Upper lobe of left lung (tissue), 6 donors: ENCODE data around the gene HIF1A. TPM values are rescaled to one million over a fixed set of nuclear protein-coding genes. Genes with fewer than 3 reads are reported as not detected.

Source experiments
- ATAC-seq, 2 donors: fragments of 200-7000 bp; cut with Tn5 transposase; one replicate each; pipeline ENCODE4 v1.9.1; 2022; ENCODE audit warnings: mild to moderate bottlenecking in 2 of 2, moderate library complexity in 2 of 2; ENCODE audit not compliant: low FRiP score in 2 of 2
- DNase-seq, 2 donors: peaks; one replicate each; pipeline ENCODE4 v3.0.0-alpha.2; 2019 to 2020
- H3K27ac ChIP-seq, 4 donors: fragments of 200-600 bp; sonication (generic); one replicate each; pipeline ENCODE4 v1.5.1; 2016 to 2019
- H3K27me3 ChIP-seq, 4 donors: fragments of 200-600 bp; sonication (generic); one replicate each; pipeline ENCODE4 v1.5.1; 2017 to 2019
- H3K36me3 ChIP-seq, 4 donors: fragments of 200-600 bp; sonication (generic); one replicate each; pipeline ENCODE4 v1.5.1; 2016 to 2019
- H3K4me1 ChIP-seq, 4 donors: fragments of 200-600 bp; sonication (generic); one replicate each; pipeline ENCODE4 v1.5.1; 2018 to 2019
- H3K4me3 ChIP-seq, 4 donors: fragments of 200-600 bp; sonication (generic); one replicate each; pipeline ENCODE4 v1.5.1; 2017 to 2019; ENCODE audit warnings: mild to moderate bottlenecking in 2 of 4, moderate library complexity in 1 of 4
- H3K9me3 ChIP-seq, 4 donors: fragments of 200-600 bp; sonication (generic); one replicate each; pipeline ENCODE4 v1.5.1; 2018 to 2019
- EP300 ChIP-seq, 4 donors: sonication (generic); formaldehyde crosslinking; IDR thresholded peaks; one replicate each; pipeline ENCODE4 v1.5.1; 2017; ENCODE audit warnings: antibody characterized with exemption in 4 of 4, control low read depth in 2 of 4
- POLR2A ChIP-seq, 4 donors: fragments of 450-650 bp; IDR thresholded peaks; one replicate each; pipeline ENCODE4 v1.5.1; 2016 to 2017; ENCODE audit warnings: antibody characterized with exemption in 4 of 4, mild to moderate bottlenecking in 2 of 4
- POLR2AphosphoS5 ChIP-seq, 2 donors: sonication (generic); formaldehyde crosslinking; IDR thresholded peaks; one replicate each; pipeline ENCODE4 v1.5.1; 2017; ENCODE audit warnings: antibody characterized with exemption in 2 of 2
- WGBS, 2 donors: methylation state at CpG; one replicate each; pipeline ENCODE4 v1.1.5; 2017 to 2018; 5-methylcytosine and 5-hydroxymethylcytosine counted together
- total RNA-seq, 6 donors: library from RNA; depleted of rRNA in 4 of 6; stranded (reverse); fragments of >200 nt in 4 of 6; gene quantifications; one replicate each; pipeline versions ENCODE4 v1.1.0 to v1.2.1, GENCODE V29; 2016 to 2021
- TF ChIP-seq, protein P1 (sequence below), 6 experiments: fragments of 450-650 bp in 4 of 6; fragments of 200-600 bp in 2 of 6; sonication (generic) in 2 of 6; IDR thresholded peaks; one replicate each; pipeline ENCODE4 v1.5.1; 2016 to 2019; ENCODE audit warnings: antibody characterized with exemption in 6 of 6
- donor health status: DM: no; HTN: no; CAD: no; lungs with moderate emphysema.
- donor health status: DM: no; HTN: yes; CAD: no; lungs with severe emphysema.

The HIF1A gene
- total RNA-seq, 6 donors from 2014 or later: 72.1 to 131 (median 116) TPM

- no peak overlapping the region for H3K4me3 ChIP-seq
- DNase-seq (no peak), ATAC-seq (no peak)
- no peak overlapping the region for H3K27ac ChIP-seq
- no peaks in the 10 kb centered on the region for H3K9me3 ChIP-seq
- peaks cover 0 to 8% (median 6%) of the 10 kb centered on the region in 4 donors for H3K4me1 ChIP-seq
- no peaks in the 10 kb centered on the region for H3K27me3 ChIP-seq
- no peaks in the 10 kb centered on the region for H3K36me3 ChIP-seq
- TF ChIP-seq POLR2A (IDR thresholded peaks at IDR 0.05): no peak
- no peak for TF ChIP-seq EP300 (IDR thresholded peaks at IDR 0.05)
- TF ChIP-seq, protein P1, sequence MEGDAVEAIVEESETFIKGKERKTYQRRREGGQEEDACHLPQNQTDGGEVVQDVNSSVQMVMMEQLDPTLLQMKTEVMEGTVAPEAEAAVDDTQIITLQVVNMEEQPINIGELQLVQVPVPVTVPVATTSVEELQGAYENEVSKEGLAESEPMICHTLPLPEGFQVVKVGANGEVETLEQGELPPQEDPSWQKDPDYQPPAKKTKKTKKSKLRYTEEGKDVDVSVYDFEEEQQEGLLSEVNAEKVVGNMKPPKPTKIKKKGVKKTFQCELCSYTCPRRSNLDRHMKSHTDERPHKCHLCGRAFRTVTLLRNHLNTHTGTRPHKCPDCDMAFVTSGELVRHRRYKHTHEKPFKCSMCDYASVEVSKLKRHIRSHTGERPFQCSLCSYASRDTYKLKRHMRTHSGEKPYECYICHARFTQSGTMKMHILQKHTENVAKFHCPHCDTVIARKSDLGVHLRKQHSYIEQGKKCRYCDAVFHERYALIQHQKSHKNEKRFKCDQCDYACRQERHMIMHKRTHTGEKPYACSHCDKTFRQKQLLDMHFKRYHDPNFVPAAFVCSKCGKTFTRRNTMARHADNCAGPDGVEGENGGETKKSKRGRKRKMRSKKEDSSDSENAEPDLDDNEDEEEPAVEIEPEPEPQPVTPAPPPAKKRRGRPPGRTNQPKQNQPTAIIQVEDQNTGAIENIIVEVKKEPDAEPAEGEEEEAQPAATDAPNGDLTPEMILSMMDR (IDR thresholded peaks at IDR 0.05): no peak
- TF ChIP-seq POLR2AphosphoS5 (IDR thresholded peaks at IDR 0.05): no peak
Measured at GRCh38 chr14:61691495-61691894, 3.8 kb upstream of the HIF1A start.

- no peaks in the 10 kb centered on the region for H3K36me3 ChIP-seq
- WGBS, 2 donors: 96 to 97% methylated on average over 6 of the region's 6 CpGs
Measured at GRCh38 chr14:61694039-61694438, 1.3 kb upstream of the HIF1A start.

DNA sequence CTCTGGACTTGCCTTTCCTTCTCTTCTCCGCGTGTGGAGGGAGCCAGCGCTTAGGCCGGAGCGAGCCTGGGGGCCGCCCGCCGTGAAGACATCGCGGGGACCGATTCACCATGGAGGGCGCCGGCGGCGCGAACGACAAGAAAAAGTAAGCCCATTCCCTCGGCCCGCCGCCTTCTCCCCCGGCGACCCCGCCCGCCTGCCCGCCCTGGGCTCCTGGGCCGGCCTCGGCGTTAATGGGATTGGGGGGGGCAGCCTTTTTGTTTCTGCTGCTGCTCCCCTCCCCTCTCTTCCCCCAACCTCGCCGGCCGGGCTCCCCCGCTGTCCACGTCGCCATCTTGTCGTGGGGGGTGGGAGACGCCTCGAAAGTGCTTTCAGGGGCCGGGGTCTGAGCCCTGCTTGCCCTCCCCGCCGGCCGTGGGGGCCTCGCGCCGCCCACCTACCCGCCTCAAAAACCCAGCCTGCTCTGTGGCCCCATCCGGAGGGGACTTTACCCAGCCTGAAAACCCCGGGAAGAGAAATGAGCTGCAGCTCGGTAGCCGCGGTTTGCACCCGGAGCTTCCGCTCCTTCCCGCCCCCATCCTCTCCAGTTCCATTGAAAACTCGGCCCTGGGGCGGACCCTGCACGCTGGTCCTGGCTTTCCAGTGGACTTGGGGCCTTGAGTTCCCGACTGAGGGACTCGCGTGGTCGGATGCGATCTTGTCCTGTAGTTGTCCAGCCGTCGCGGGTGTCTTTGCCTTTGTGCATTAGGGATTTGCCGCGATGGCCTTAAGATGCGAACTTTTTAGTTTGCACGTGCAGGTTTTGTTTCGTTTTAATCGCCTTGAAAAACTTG, 598 bp downstream of the HIF1A start:
- peak in 1 of 2 donors; percentile 78 for TF ChIP-seq POLR2AphosphoS5 (IDR thresholded peaks at IDR 0.05)
- peak in 2 of 4 donors; percentile 0 to 43 for TF ChIP-seq POLR2A (IDR thresholded peaks at IDR 0.05)
- TF ChIP-seq EP300 (IDR thresholded peaks at IDR 0.05): no peak
- Histone ChIP-seq H3K27ac (peak overlapping the region; percentile 95 to 100 (median 97)), H3K4me3 (peak overlapping the region; percentile 64 to 82 (median 72)), H3K27me3 (no peaks in the 10 kb centered on the region), H3K4me1 (peaks cover 16 to 38% (median 26%) of the 10 kb centered on the region in 4 donors), H3K9me3 (no peaks in the 10 kb centered on the region), H3K36me3 (no peaks in the 10 kb centered on the region)
- ATAC-seq: peak; percentile 64 to 70
- 0 to 2% methylated on average over 26 to 53 of the region's 70 CpGs for whole genome bisulfite sequencing, 2 donors
- peak in 1 of 2 donors; percentile 72 for DNase-seq

More at GRCh38 chr14:61694039-61694438, 1.3 kb upstream of the HIF1A start:
- ATAC-seq (no peak), DNase-seq (no peak)
- Histone ChIP-seq H3K4me1 (peaks cover 11 to 23% (median 17%) of the 10 kb centered on the region in 4 donors), H3K27me3 (no peaks in the 10 kb centered on the region), H3K4me3 (no peak overlapping the region), H3K9me3 (no peaks in the 10 kb centered on the region), H3K27ac (no peak overlapping the region)
- TF ChIP-seq EP300 (IDR thresholded peaks at IDR 0.05) (no peak), POLR2A (IDR thresholded peaks at IDR 0.05) (no peak), POLR2AphosphoS5 (IDR thresholded peaks at IDR 0.05) (no peak)
- TF ChIP-seq, protein P1 (IDR thresholded peaks at IDR 0.05): no peak

- DNase-seq (no peak), ATAC-seq (no peak)
- Histone ChIP-seq H3K27ac (peak overlapping the region; percentile 95 to 100 (median 97)), H3K4me3 (peak overlapping the region; percentile 64 to 82 (median 72)), H3K36me3 (no peaks in the 10 kb centered on the region), H3K4me1 (peaks cover 16 to 45% (median 30%) of the 10 kb centered on the region in 4 donors), H3K27me3 (no peaks in the 10 kb centered on the region), H3K9me3 (no peaks in the 10 kb centered on the region)
- WGBS, 2 donors: 8 to 9% methylated on average over 5 of the region's 5 CpGs
- TF ChIP-seq POLR2A (IDR thresholded peaks at IDR 0.05) (no peak), POLR2AphosphoS5 (IDR thresholded peaks at IDR 0.05) (no peak), EP300 (IDR thresholded peaks at IDR 0.05) (no peak)
- TF ChIP-seq, protein P1 (IDR thresholded peaks at IDR 0.05): no peak
Measured at GRCh38 chr14:61696753-61697318, 1.5 kb downstream of the HIF1A start.

- Histone ChIP-seq H3K27me3 (no peaks in the 10 kb centered on the region), H3K9me3 (no peaks in the 10 kb centered on the region), H3K4me1 (peaks cover 16 to 47% (median 30%) of the 10 kb centered on the region in 4 donors), H3K27ac (peak overlapping the region in 2 of 4 donors; percentile 95 to 100), H3K4me3 (peak overlapping the region in 3 of 4 donors; percentile 1 to 64 (median 64)), H3K36me3 (no peaks in the 10 kb centered on the region)
- ATAC-seq (no peak), DNase-seq (no peak)
- TF ChIP-seq POLR2AphosphoS5 (IDR thresholded peaks at IDR 0.05) (no peak), POLR2A (IDR thresholded peaks at IDR 0.05) (peak in 1 of 4 donors; percentile 20)
- 56 to 67% methylated on average over 2 of the region's 2 CpGs for WGBS, 2 donors
Measured at GRCh38 chr14:61698206-61698980, 3.1 kb downstream of the HIF1A start.
